MCF 10A (cell line): ENCODE results near the gene LZTS2. TPM values are rescaled to one million over a fixed set of nuclear protein-coding genes. Genes with fewer than 3 reads are reported as not detected.

Source experiments
- BruUV-seq: library from RNA; stranded (reverse); fragments of 400-500 nt; replicated peaks from 2 replicates; lab custom pipeline; 2021; lab: Mats Ljungman, UMichigan
- CTCF ChIA-PET: fragments of 300-600 bp; sonication (Branson Sonifier 250); formaldehyde crosslinking; extraction: SDS; loops from one replicate; lab custom pipeline; 2021; ENCODE audit warnings: antibody characterized with exemption, inconsistent platforms; lab: Yijun Ruan, JAX
- POLR2A ChIA-PET: fragments of 300-600, 350-650 bp; sonication (Branson Sonifier 250); formaldehyde crosslinking; extraction: SDS; loops from one replicate; lab custom pipeline; 2020; ENCODE audit warnings: antibody characterized with exemption, inconsistent platforms; lab: Yijun Ruan, JAX
- DNase-seq: peaks from one replicate; pipeline ENCODE4 v3.0.0-alpha.2; 2018; ENCODE audit not compliant: unreplicated experiment
- H3K27ac Mint-ChIP-seq: one replicate; pipeline ENCODE4 v1.8.0; 2022; ENCODE audit warnings: mild to moderate bottlenecking, low read depth, mixed read lengths; ENCODE audit not compliant: unreplicated experiment
- H3K27me3 Mint-ChIP-seq: one replicate; pipeline ENCODE4 v1.8.0; 2022; ENCODE audit warnings: mixed read lengths; ENCODE audit not compliant: insufficient read depth, unreplicated experiment
- H3K36me3 Mint-ChIP-seq: one replicate; pipeline ENCODE4 v1.8.0; 2022; ENCODE audit warnings: mild to moderate bottlenecking, moderate library complexity, mixed read lengths; ENCODE audit not compliant: insufficient read depth, unreplicated experiment
- H3K4me1 Mint-ChIP-seq: one replicate; pipeline ENCODE4 v1.8.0; 2022; ENCODE audit warnings: mixed read lengths; ENCODE audit not compliant: insufficient read depth, unreplicated experiment
- H3K4me3 Mint-ChIP-seq: one replicate; pipeline ENCODE4 v1.8.0; 2022; ENCODE audit warnings: mild to moderate bottlenecking, moderate library complexity, mixed read lengths; ENCODE audit not compliant: unreplicated experiment
- H3K9me3 Mint-ChIP-seq: one replicate; pipeline ENCODE4 v1.8.0; 2022; ENCODE audit warnings: mixed read lengths; ENCODE audit not compliant: unreplicated experiment
- intact Hi-C: fragments of 100-400 bp; cut with micrococcal nuclease; formaldehyde crosslinking; loops from 2 replicates; pipeline ENCODE4 v1.14.1; 2022
- total RNA-seq: library from RNA; stranded (reverse); gene quantifications from 2 replicates; pipeline ENCODE4 v1.2.3, GENCODE V29; 2022
- TF ChIP-seq, protein P1 (sequence below): fragments of 200-600 bp; IDR thresholded peaks from one replicate; pipeline ENCODE4 v1.8.0; 2022; ENCODE audit warnings: antibody characterized with exemption, mild to moderate bottlenecking; ENCODE audit not compliant: unreplicated experiment

LZTS2 gene
- total RNA-seq, 1 experiment from 2014 or later = 15.2 TPM

- H3K27me3 Mint-ChIP-seq = no peaks in the 10 kb centered on the region
- POLR2A ChIA-PET = no interaction called here
- peaks cover 22% of the 10 kb centered on the region for H3K36me3 Mint-ChIP-seq
- no TSS peak for BruUV-seq
- H3K9me3 Mint-ChIP-seq = no peaks in the 10 kb centered on the region
- H3K4me1 Mint-ChIP-seq = peaks cover 5% of the 10 kb centered on the region
- peak overlapping the region; percentile 36 for H3K27ac Mint-ChIP-seq
- CTCF ChIA-PET = interaction anchor here (0.6 kb wide), 1 partner anchor 32 kb away, joined by 3 read pairs; no protein-coding TSS in a partner anchor
- DNase-seq = no peak
- no peak overlapping the region for H3K4me3 Mint-ChIP-seq
- TF ChIP-seq, protein P1, sequence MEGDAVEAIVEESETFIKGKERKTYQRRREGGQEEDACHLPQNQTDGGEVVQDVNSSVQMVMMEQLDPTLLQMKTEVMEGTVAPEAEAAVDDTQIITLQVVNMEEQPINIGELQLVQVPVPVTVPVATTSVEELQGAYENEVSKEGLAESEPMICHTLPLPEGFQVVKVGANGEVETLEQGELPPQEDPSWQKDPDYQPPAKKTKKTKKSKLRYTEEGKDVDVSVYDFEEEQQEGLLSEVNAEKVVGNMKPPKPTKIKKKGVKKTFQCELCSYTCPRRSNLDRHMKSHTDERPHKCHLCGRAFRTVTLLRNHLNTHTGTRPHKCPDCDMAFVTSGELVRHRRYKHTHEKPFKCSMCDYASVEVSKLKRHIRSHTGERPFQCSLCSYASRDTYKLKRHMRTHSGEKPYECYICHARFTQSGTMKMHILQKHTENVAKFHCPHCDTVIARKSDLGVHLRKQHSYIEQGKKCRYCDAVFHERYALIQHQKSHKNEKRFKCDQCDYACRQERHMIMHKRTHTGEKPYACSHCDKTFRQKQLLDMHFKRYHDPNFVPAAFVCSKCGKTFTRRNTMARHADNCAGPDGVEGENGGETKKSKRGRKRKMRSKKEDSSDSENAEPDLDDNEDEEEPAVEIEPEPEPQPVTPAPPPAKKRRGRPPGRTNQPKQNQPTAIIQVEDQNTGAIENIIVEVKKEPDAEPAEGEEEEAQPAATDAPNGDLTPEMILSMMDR = no peak
- intact Hi-C loops = no loop called here
Observed at GRCh38 chr10:100982916-100983830, 16.4 kb upstream of the LZTS2 start.

GRCh38 chr10:100983868-100984671, 15.5 kb upstream of the LZTS2 start:
- TF ChIP-seq, protein P1 = no peak
- Mint-ChIP-seq H3K36me3 (peaks cover 22% of the 10 kb centered on the region), H3K9me3 (no peaks in the 10 kb centered on the region), H3K4me3 (no peak overlapping the region), H3K27ac (no peak overlapping the region), H3K27me3 (no peaks in the 10 kb centered on the region), H3K4me1 (peaks cover 5% of the 10 kb centered on the region)
- no peak for DNase-seq
- POLR2A ChIA-PET = no interaction called here
- intact Hi-C loops = no loop called here
- CTCF ChIA-PET = no interaction called here
- BruUV-seq = no TSS peak

DNA sequence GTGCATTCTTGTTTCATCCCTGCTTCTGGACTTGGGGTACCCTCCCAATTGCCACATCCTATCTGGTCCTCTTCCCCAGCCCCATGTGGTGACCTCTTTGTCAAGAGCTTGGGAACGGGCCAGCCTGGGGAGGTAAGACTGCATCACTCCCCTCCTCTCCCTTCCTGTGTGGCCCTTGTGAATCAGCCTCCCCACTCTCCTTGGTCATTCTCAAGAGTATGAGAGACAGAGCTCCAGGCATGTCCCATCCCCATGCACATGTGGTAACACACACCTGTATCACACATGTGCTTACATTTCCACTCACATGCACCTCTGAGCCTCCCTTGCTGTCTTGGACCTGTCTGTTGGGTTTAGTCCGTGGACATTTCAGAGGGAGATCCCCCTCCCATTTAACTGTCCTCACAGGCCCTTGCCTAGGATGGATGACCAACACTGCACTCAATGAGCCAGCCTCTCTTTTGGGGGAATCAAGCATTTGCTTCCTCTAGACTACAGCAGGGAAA, 14.9 kb upstream of the LZTS2 start:
- intact Hi-C loops = no loop called here
- no TSS peak for BruUV-seq
- TF ChIP-seq, protein P1 = no peak
- no peak for DNase-seq
- Mint-ChIP-seq H3K4me3 (no peak overlapping the region), H3K4me1 (peaks cover 5% of the 10 kb centered on the region), H3K36me3 (peaks cover 28% of the 10 kb centered on the region), H3K9me3 (no peaks in the 10 kb centered on the region), H3K27me3 (no peaks in the 10 kb centered on the region), H3K27ac (no peak overlapping the region)
- CTCF ChIA-PET = interaction anchor here (0.6 to 1.4 kb wide), 2 partner anchors 13 to 17 kb away, joined by 3 read pairs; no protein-coding TSS in a partner anchor
- POLR2A ChIA-PET = no interaction called here

DNA sequence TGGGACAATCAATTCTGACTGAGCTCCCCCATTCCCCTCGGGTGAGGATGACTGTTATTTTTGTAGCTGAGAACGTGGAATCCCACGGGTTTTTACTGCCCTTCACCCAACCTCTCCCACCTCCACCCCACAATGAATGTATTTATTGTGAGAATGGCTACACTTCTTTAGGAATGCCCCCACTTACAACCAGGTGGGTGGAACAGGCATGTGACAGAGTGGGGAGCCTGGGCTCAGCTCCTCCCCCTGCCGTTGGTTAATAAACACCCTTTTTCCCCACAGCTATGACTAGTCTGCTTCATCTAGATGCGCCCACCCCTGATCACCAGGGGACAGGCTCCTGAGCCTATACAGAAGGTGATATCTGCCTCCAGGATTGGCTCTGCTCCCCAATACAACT, 14.3 kb upstream of the LZTS2 start:
- no peaks in the 10 kb centered on the region for H3K9me3 Mint-ChIP-seq
- H3K27ac Mint-ChIP-seq = no peak overlapping the region
- intact Hi-C loops = no loop called here
- peaks cover 6% of the 10 kb centered on the region for H3K4me1 Mint-ChIP-seq
- peak overlapping the region; percentile 85 for H3K4me3 Mint-ChIP-seq
- ChIA-PET CTCF (interaction anchor here (0.5 to 1.9 kb wide), 5 partner anchors 13 to 562 kb away, joined by 3 to 7 read pairs (median 3); no protein-coding TSS in a partner anchor), POLR2A (no interaction called here)
- H3K27me3 Mint-ChIP-seq = no peaks in the 10 kb centered on the region
- TF ChIP-seq, protein P1 = no peak
- no peak for DNase-seq
- peaks cover 34% of the 10 kb centered on the region for H3K36me3 Mint-ChIP-seq
- no TSS peak for BruUV-seq
